DOHH2 (cell line): ENCODE data around the gene HYAL2.

Experiments used
- H3F3A ChIP-seq: fragments of 200-600 bp; sonication (generic), shearing (Covaris generic); 2 replicates; pipeline ENCODE4 v1.6.0; 2016; ENCODE audit warnings: antibody characterized with exemption, mild to moderate bottlenecking; ENCODE audit not compliant: control insufficient read depth, insufficient read depth
- H3K27ac ChIP-seq: fragments of 200-600 bp; sonication (generic); 2 replicates; pipeline ENCODE4 v1.5.1; 2014; ENCODE audit warnings: low read depth, mild to moderate bottlenecking, low read length, moderate library complexity
- H3K27me3 ChIP-seq: fragments of 200-600 bp; sonication (generic); 2 replicates; pipeline ENCODE4 v1.6.1; 2014; ENCODE audit warnings: mild to moderate bottlenecking, low read length, mixed read lengths; ENCODE audit not compliant: control insufficient read depth
- H3K36me3 ChIP-seq: fragments of 200-600 bp; sonication (generic); 2 replicates; pipeline ENCODE4 v1.6.1; 2014; ENCODE audit warnings: mild to moderate bottlenecking, low read length, moderate library complexity, mixed read lengths; ENCODE audit not compliant: control insufficient read depth
- H3K4me1 ChIP-seq: fragments of 200-600 bp; sonication (generic); 2 replicates; pipeline ENCODE4 v1.6.1; 2014; ENCODE audit warnings: mild to moderate bottlenecking, low read length, mixed read lengths; ENCODE audit not compliant: control insufficient read depth
- H3K4me2 ChIP-seq: fragments of 200-600 bp; sonication (generic); 2 replicates; pipeline ENCODE4 v1.6.0; 2014; ENCODE audit warnings: mild to moderate bottlenecking, low read length, moderate library complexity
- H3K4me3 ChIP-seq: fragments of 200-600 bp; sonication (generic); 2 replicates; pipeline ENCODE4 v1.5.1; 2014; ENCODE audit warnings: mild to moderate bottlenecking, low read length, mixed read lengths
- H3K79me2 ChIP-seq: fragments of 200-600 bp; sonication (generic); 2 replicates; pipeline ENCODE4 v1.6.1; 2014; ENCODE audit warnings: mild to moderate bottlenecking, low read length, mixed read lengths; ENCODE audit not compliant: control insufficient read depth
- H3K9me2 ChIP-seq: fragments of 200-600 bp; sonication (generic); replicated peaks from 2 replicates; pipeline ENCODE4 v1.6.1; 2014; ENCODE audit warnings: mild to moderate bottlenecking, low read length, mixed read lengths; ENCODE audit not compliant: control insufficient read depth
- H3K9me3 ChIP-seq: fragments of 200-600 bp; sonication (generic); 2 replicates; pipeline ENCODE4 v1.6.1; 2014; ENCODE audit warnings: antibody characterized with exemption, low read length, mixed read lengths; ENCODE audit not compliant: control insufficient read depth, insufficient read depth
- H4K20me1 ChIP-seq: fragments of 200-600 bp; sonication (generic); 2 replicates; pipeline ENCODE4 v1.6.0; 2014; ENCODE audit warnings: low read depth, mild to moderate bottlenecking, antibody characterized with exemption, low read length, moderate library complexity; ENCODE audit not compliant: control insufficient read depth, insufficient read depth
- EZH2phosphoT487 ChIP-seq: fragments of 200-600 bp; sonication (generic); IDR thresholded peaks from 2 replicates; pipeline ENCODE4 v1.6.1; 2017; ENCODE audit warnings: borderline replicate concordance, mild to moderate bottlenecking, antibody characterized with exemption, low read length, moderate library complexity, mixed read lengths
- TF ChIP-seq, protein P1 (sequence below): fragments of 200-600 bp; sonication (generic); IDR thresholded peaks from one replicate; pipeline ENCODE4 v1.5.1; 2014; ENCODE audit warnings: antibody characterized with exemption, mild to moderate bottlenecking, low read depth, low read length; ENCODE audit not compliant: poor library complexity, severe bottlenecking

HYAL2 gene

DNA sequence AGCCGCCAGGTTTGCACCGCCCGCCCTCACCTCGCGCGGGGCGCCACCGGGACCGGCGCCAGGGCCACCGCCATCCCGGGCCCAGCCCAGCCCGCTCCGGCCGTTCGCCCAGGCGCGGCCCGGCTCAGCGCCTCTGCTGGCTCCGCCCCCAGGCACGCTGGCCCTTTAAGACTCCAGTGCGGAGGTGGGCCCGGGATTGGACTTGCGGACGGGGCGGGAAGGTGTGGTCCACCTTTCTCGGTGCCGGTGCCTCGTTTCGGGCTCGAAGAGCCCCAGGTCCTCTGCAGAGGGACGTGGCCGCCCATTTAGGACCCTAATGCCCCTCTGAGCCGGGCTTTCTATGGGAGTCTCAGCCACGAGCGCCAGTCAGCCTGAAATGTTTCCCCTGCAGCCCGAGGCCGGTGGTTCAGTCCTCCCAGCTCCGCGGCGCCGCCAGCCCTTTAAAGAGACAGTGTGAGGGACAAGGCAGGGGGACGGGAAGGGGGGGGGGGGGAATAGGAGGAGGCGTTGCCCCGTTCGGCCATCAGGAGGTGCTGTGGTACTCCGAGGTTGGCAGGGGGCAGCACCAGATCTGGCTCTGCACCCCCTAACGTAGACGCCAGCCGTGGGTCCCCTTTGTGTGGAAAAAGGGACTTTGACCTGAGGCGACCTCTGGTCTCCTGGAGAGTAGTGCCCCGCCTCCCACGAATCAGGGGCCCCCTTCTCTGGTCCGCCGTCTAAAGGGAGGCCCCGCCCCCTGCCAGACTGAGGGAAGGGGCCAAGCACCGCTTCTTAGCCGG lies 1.0 kb downstream of the HYAL2 start:
- H3K36me3 ChIP-seq = peaks cover 33% of the 10 kb centered on the region
- no peaks in the 10 kb centered on the region for H3K27me3 ChIP-seq
- peak overlapping the region; percentile 97 for H3K4me3 ChIP-seq
- H3F3A ChIP-seq = no peaks in the 10 kb centered on the region; the same call in 1 of the 2 replicates
- H3K79me2 ChIP-seq = peaks cover 9% of the 10 kb centered on the region
- no peak for TF ChIP-seq EZH2phosphoT487
- TF ChIP-seq, protein P1, sequence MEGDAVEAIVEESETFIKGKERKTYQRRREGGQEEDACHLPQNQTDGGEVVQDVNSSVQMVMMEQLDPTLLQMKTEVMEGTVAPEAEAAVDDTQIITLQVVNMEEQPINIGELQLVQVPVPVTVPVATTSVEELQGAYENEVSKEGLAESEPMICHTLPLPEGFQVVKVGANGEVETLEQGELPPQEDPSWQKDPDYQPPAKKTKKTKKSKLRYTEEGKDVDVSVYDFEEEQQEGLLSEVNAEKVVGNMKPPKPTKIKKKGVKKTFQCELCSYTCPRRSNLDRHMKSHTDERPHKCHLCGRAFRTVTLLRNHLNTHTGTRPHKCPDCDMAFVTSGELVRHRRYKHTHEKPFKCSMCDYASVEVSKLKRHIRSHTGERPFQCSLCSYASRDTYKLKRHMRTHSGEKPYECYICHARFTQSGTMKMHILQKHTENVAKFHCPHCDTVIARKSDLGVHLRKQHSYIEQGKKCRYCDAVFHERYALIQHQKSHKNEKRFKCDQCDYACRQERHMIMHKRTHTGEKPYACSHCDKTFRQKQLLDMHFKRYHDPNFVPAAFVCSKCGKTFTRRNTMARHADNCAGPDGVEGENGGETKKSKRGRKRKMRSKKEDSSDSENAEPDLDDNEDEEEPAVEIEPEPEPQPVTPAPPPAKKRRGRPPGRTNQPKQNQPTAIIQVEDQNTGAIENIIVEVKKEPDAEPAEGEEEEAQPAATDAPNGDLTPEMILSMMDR = peak; percentile 78
- no peaks in the 10 kb centered on the region for H4K20me1 ChIP-seq
- no peaks in the 10 kb centered on the region for H3K9me2 ChIP-seq
- H3K4me2 ChIP-seq = peak overlapping the region; percentile 56
- peaks cover 28% of the 10 kb centered on the region for H3K4me1 ChIP-seq
- peak overlapping the region; percentile 73 for H3K27ac ChIP-seq
- H3K9me3 ChIP-seq = no peaks in the 10 kb centered on the region

DNA sequence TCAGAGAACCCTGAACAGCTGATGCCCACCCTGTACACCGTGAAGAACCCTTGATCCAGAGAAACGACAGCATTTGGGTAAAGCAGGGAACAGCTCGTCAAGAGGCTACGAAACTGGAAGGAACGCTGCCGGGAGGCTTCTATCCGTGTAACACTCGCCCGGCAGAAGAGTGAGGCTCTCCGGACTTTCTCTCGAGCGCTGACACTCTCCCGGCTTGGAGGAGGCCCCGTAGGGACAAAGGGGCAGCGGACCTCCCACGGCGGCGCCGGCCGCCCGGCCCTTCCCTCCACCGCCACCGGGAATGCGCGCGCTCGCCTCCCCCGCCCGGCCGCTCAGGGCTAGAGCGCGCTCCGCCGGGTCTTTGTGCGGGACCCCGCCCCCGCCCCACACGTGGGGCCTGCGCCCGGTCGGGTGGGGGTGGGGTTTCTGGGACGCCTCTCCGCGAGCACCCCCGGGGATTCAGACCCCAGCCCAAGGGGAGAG lies 1.7 kb downstream of the HYAL2 start:
- Histone ChIP-seq H3K27me3 (no peaks in the 10 kb centered on the region), H3K79me2 (peaks cover 4% of the 10 kb centered on the region), H3K27ac (peak overlapping the region; percentile 73), H3K36me3 (peaks cover 28% of the 10 kb centered on the region), H3K4me3 (peak overlapping the region; percentile 97), H3K9me2 (no peaks in the 10 kb centered on the region), H3K4me2 (peak overlapping the region; percentile 56), H3K4me1 (peaks cover 24% of the 10 kb centered on the region), H4K20me1 (no peaks in the 10 kb centered on the region), H3F3A (no peaks in the 10 kb centered on the region; the same call in 1 of the 2 replicates), H3K9me3 (no peaks in the 10 kb centered on the region)
- TF ChIP-seq, protein P1 = no peak
- no peak for TF ChIP-seq EZH2phosphoT487

DNA sequence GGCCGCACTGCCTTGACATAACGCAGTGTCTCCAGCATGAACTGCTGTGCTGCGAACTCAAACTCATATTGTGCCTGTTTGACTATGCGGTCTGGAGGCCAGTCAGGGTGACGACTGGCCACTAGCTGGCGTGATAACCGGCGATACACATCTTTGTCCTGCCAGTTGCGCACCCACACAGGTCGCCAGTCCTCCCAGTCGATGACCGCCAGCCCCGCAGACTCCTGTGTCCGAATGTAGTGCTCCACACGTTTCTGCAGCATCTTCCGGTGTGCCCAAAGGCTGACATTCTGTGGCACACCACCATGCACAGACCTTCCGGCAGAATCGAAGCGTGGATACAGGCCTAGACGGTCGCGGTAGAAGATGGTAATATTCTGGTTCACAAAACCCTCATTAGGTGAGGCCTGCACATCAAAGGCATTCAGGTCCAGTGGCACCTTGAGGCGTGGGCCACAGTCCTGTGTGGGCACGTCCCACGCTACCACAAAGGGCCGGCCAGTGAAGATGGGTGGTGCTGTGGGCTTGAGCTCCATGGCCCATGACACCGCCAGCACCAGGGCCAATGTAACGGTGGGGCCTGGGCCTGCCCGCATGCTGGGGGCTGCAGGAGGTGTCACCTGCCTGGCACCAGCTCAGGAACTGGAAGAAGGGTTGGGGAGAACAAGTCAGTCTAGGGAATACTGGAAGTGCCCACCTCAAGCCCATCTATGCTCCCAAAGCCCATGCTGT lies 2.5 kb downstream of the HYAL2 start:
- no peak for TF ChIP-seq EZH2phosphoT487
- TF ChIP-seq, protein P1 = no peak
- Histone ChIP-seq H3K36me3 (peaks cover 20% of the 10 kb centered on the region), H3K9me2 (no peaks in the 10 kb centered on the region), H3K27me3 (no peaks in the 10 kb centered on the region), H3K9me3 (no peaks in the 10 kb centered on the region), H3K4me1 (peaks cover 24% of the 10 kb centered on the region), H3F3A (no peaks in the 10 kb centered on the region; the same call in 1 of the 2 replicates), H4K20me1 (no peaks in the 10 kb centered on the region), H3K4me3 (peak overlapping the region; percentile 97), H3K27ac (no peak overlapping the region), H3K79me2 (peaks cover 3% of the 10 kb centered on the region; the same call in 1 of the 2 replicates), H3K4me2 (peak overlapping the region; percentile 56)
